Prostate gland (tissue), 2 donors: ENCODE data around the gene ADPRH.

Experiments used
- POLR2AphosphoS5 ChIP-seq: sonication (generic); formaldehyde crosslinking; IDR thresholded peaks from one replicate; pipeline ENCODE4 v1.6.1; 2017; ENCODE audit warnings: antibody characterized with exemption
- TF ChIP-seq, protein P1 (sequence below), 4 experiments: fragments of 200-600 bp in 2 of 4; fragments of 450-650 bp in 2 of 4; sonication (generic) in 2 of 4; IDR thresholded peaks; 1 replicate in 3 of 4; 2 replicates in 1 of 4; pipeline ENCODE4 v1.5.1; 2016 to 2019; ENCODE audit warnings: antibody characterized with exemption in 4 of 4, mild to moderate bottlenecking in 2 of 4, moderate library complexity in 2 of 4

- TF ChIP-seq, protein P1, sequence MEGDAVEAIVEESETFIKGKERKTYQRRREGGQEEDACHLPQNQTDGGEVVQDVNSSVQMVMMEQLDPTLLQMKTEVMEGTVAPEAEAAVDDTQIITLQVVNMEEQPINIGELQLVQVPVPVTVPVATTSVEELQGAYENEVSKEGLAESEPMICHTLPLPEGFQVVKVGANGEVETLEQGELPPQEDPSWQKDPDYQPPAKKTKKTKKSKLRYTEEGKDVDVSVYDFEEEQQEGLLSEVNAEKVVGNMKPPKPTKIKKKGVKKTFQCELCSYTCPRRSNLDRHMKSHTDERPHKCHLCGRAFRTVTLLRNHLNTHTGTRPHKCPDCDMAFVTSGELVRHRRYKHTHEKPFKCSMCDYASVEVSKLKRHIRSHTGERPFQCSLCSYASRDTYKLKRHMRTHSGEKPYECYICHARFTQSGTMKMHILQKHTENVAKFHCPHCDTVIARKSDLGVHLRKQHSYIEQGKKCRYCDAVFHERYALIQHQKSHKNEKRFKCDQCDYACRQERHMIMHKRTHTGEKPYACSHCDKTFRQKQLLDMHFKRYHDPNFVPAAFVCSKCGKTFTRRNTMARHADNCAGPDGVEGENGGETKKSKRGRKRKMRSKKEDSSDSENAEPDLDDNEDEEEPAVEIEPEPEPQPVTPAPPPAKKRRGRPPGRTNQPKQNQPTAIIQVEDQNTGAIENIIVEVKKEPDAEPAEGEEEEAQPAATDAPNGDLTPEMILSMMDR (IDR thresholded peaks at IDR 0.05) = no peak
- no peak for TF ChIP-seq POLR2AphosphoS5
These were observed 10.1 kb upstream of the ADPRH start for GRCh38 chr3:119569156-119569555.
